Hepatocyte (in vitro differentiated cells): ENCODE results near the gene VSTM2L. TPM values are rescaled to one million over a fixed set of nuclear protein-coding genes. Genes with fewer than 3 reads are reported as not detected.

ENCODE experiments used
- DNase-seq: peaks from one replicate; pipeline ENCODE4 v3.0.0-alpha.2; 2016; ENCODE audit warnings: low spot score
- H2AFZ ChIP-seq: fragments of 200-600 bp; sonication (generic); 2 replicates; pipeline ENCODE4 v1.6.0; 2016; ENCODE audit warnings: antibody characterized with exemption, mild to moderate bottlenecking
- H3K27ac ChIP-seq: fragments of 200-600 bp; sonication (generic); 2 replicates; pipeline ENCODE4 v1.5.1; 2016; ENCODE audit warnings: mild to moderate bottlenecking
- H3K27me3 ChIP-seq: fragments of 200-600 bp; sonication (generic); 2 replicates; pipeline ENCODE4 v1.6.1; 2016
- H3K36me3 ChIP-seq: fragments of 200-600 bp; sonication (generic); replicated peaks from 2 replicates; pipeline ENCODE4 v1.5.1; 2016; ENCODE audit warnings: low read depth; ENCODE audit not compliant: insufficient read depth
- H3K4me1 ChIP-seq: fragments of 200-600 bp; sonication (generic); 2 replicates; pipeline ENCODE4 v1.5.1; 2016; ENCODE audit warnings: mild to moderate bottlenecking, moderate library complexity; ENCODE audit not compliant: insufficient read depth
- H3K4me2 ChIP-seq: fragments of 200-600 bp; sonication (generic); 2 replicates; pipeline ENCODE4 v1.6.0; 2016
- H3K4me3 ChIP-seq: fragments of 200-600 bp; sonication (generic); 2 replicates; pipeline ENCODE4 v1.5.1; 2016; ENCODE audit warnings: mild to moderate bottlenecking
- H3K79me2 ChIP-seq: fragments of 200-600 bp; sonication (generic); 2 replicates; pipeline ENCODE4 v1.6.0; 2017; ENCODE audit warnings: mild to moderate bottlenecking
- H3K9me2 ChIP-seq: fragments of 200-600 bp; sonication (generic); replicated peaks from 2 replicates; pipeline ENCODE4 v1.6.0; 2017; ENCODE audit warnings: mild to moderate bottlenecking; ENCODE audit not compliant: insufficient read depth
- H3K9me3 ChIP-seq: fragments of 200-600 bp; sonication (generic); 2 replicates; pipeline ENCODE4 v1.5.1; 2016; ENCODE audit warnings: low read depth, mild to moderate bottlenecking
- H4K20me1 ChIP-seq: fragments of 200-600 bp; sonication (generic); 2 replicates; pipeline ENCODE4 v1.6.0; 2016; ENCODE audit warnings: mild to moderate bottlenecking; ENCODE audit not compliant: insufficient read depth, poor library complexity, severe bottlenecking
- EZH2 ChIP-seq: fragments of 200-600 bp; sonication (generic); IDR thresholded peaks from 2 replicates; pipeline ENCODE4 v1.6.1; 2016; ENCODE audit warnings: antibody characterized with exemption, mild to moderate bottlenecking, borderline replicate concordance
- EZH2phosphoT487 ChIP-seq: fragments of 200-600 bp; sonication (generic); IDR thresholded peaks from one replicate; pipeline ENCODE4 v1.6.1; 2018; ENCODE audit warnings: antibody characterized with exemption, mild to moderate bottlenecking, low read depth, moderate library complexity; ENCODE audit not compliant: unreplicated experiment, severe bottlenecking
- WGBS: methylation state at CpG from one replicate; pipeline ENCODE4 v1.1.6; 2016; ENCODE audit warnings: low lambda C conversion rate; ENCODE audit errors: missing lambda C conversion rate; 5-methylcytosine and 5-hydroxymethylcytosine counted together
- polyA plus RNA-seq: library from polyadenylated mRNA; unstranded; fragments of >200 nt; fragmentation: Nextera tagmentation; extraction: Ambion mirVana; gene quantifications from 2 replicates; pipeline ENCODE4 v1.2.1, GENCODE V29; 2016
- total RNA-seq: library from RNA; depleted of rRNA; stranded (reverse); fragments of >200 nt; gene quantifications from 2 replicates; pipeline ENCODE4 v1.2.3, GENCODE V29; 2014
- TF ChIP-seq, protein P1 (sequence below): fragments of 200-600 bp; sonication (generic); IDR thresholded peaks from 2 replicates; pipeline ENCODE4 v1.5.1; 2016; ENCODE audit warnings: antibody characterized with exemption, mild to moderate bottlenecking; ENCODE audit not compliant: poor library complexity

Gene VSTM2L
- total and polyA plus RNA-seq, 2 experiments from 2014 or later = 2.5 to 3.7 TPM

DNA sequence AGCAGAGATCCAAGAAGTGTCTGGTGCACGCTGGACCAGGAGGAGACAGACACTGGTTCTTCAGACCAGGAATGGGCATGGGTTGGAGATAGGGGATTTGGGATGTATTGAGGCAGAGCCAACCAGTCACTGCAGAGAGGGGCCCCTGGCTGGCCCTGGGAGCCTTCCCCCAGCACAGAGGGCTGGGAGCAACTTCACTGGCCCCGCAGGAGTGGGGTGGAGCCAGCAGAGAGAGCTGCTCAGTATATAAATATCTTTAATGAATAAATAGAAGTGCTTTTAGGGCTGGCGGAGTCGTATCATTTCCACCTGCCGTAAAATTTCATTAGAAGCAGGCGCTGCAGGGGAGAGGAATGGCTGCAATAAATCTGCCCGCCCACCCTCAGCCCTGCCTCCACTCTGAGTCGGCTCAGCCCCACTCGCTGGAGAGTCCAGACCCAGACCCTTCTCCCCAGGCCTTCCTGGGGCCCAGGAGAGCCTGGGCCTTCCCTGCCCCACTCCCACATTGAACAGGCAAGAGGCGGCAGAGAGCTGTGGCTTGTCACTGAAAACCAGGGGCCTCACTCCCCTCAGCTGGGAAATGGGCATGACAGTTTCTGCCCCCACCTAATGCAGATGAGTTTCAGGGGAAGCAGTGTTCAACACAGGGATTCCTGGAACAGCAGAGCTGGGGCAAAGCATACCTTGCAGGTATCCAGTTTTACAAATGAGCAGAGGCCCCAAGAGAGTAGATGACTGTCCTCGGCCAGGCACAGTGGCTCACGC is 23.9 kb upstream of the VSTM2L start:
- H3K4me2 ChIP-seq = no peak overlapping the region
- no peaks in the 10 kb centered on the region for H3K27me3 ChIP-seq
- WGBS = 67% methylated on average over 9 of the region's 12 CpGs
- H4K20me1 ChIP-seq = no peaks in the 10 kb centered on the region
- no peak overlapping the region for H3K4me3 ChIP-seq
- no peaks in the 10 kb centered on the region for H3K9me3 ChIP-seq
- no peaks in the 10 kb centered on the region for H3K36me3 ChIP-seq
- peaks cover 4% of the 10 kb centered on the region for H3K4me1 ChIP-seq
- no peak for DNase-seq
- no peaks in the 10 kb centered on the region for H3K9me2 ChIP-seq
- TF ChIP-seq, protein P1, sequence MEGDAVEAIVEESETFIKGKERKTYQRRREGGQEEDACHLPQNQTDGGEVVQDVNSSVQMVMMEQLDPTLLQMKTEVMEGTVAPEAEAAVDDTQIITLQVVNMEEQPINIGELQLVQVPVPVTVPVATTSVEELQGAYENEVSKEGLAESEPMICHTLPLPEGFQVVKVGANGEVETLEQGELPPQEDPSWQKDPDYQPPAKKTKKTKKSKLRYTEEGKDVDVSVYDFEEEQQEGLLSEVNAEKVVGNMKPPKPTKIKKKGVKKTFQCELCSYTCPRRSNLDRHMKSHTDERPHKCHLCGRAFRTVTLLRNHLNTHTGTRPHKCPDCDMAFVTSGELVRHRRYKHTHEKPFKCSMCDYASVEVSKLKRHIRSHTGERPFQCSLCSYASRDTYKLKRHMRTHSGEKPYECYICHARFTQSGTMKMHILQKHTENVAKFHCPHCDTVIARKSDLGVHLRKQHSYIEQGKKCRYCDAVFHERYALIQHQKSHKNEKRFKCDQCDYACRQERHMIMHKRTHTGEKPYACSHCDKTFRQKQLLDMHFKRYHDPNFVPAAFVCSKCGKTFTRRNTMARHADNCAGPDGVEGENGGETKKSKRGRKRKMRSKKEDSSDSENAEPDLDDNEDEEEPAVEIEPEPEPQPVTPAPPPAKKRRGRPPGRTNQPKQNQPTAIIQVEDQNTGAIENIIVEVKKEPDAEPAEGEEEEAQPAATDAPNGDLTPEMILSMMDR = no peak
- TF ChIP-seq EZH2 = no peak
- no peak for TF ChIP-seq EZH2phosphoT487
- H3K79me2 ChIP-seq = no peaks in the 10 kb centered on the region
- no peak overlapping the region for H2AFZ ChIP-seq
- no peak overlapping the region for H3K27ac ChIP-seq

DNA sequence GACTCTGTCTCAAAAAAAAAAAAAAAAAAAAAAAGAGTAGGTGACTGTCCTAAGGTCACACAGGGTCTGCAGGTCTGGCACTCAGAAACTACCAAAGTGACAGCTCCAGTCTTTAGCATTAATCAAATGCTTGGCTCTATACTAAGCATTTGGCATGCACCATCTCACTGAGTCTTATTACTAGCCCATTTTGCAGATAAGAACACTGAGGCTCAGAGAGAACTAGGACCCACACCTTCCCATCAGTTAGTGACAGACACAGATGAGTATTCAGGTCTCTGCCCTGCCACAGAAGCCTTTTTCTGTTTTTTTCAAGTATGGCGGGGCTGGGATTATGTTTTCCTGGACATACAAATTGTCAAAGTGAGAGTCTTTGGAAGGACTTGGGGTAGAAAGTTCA is 23.1 kb upstream of the VSTM2L start:
- WGBS = 100% methylated on average over 1 of the region's 1 CpG
- H3K79me2 ChIP-seq = no peaks in the 10 kb centered on the region
- H3K4me3 ChIP-seq = no peak overlapping the region
- TF ChIP-seq, protein P1 = no peak
- TF ChIP-seq EZH2 = no peak
- no peak for TF ChIP-seq EZH2phosphoT487
- H2AFZ ChIP-seq = no peak overlapping the region
- no peak overlapping the region for H3K4me2 ChIP-seq
- no peaks in the 10 kb centered on the region for H3K27me3 ChIP-seq
- H4K20me1 ChIP-seq = no peaks in the 10 kb centered on the region
- H3K36me3 ChIP-seq = no peaks in the 10 kb centered on the region
- no peak for DNase-seq
- H3K9me3 ChIP-seq = no peaks in the 10 kb centered on the region
- peaks cover 4% of the 10 kb centered on the region for H3K4me1 ChIP-seq
- H3K27ac ChIP-seq = no peak overlapping the region
- no peaks in the 10 kb centered on the region for H3K9me2 ChIP-seq

DNA sequence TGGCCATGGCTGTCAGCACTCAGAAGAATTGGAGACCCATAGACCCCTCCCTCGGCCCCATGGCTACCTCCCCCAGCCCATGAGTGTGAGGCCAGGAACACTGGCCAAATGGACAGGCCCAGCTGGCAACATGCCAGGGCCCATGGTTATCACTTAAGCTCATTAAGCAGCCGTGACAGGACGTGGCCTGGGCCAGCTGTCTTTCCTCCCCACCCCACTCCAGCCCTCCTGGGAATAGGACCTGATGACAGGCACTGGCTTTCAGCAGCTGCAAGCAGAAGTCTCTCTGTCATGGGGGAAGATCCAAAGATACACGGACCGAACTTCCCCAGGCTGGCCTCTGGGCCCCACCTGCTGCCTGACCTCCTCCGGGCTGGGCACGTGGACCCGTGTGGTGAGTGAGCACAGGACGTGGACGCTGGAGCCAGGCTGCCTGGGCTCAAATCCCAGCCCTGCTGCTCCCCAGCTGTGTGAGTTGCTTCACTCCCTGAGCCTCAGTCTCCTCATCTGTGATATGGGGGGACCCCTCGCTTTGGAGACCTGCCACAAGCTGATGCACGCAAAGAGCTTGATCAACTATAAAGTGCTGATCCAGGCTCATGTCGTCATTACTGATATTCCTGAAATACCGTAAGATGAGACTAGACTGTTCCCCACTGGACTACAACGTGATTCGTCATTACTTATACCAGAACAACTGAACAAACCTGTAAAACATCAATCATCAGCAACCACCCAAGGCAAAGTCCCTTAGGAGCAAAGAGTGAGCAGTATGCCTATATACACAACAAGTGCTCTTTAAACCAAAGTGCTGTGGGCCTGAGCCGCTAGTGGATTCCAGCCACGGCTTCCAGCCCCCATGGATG is 22.0 kb upstream of the VSTM2L start:
- peak; percentile 40 for DNase-seq
- Histone ChIP-seq H2AFZ (no peak overlapping the region), H3K27ac (no peak overlapping the region), H4K20me1 (no peaks in the 10 kb centered on the region), H3K79me2 (no peaks in the 10 kb centered on the region), H3K27me3 (no peaks in the 10 kb centered on the region), H3K4me2 (no peak overlapping the region), H3K36me3 (no peaks in the 10 kb centered on the region), H3K4me1 (peaks cover 4% of the 10 kb centered on the region), H3K9me3 (no peaks in the 10 kb centered on the region), H3K9me2 (no peaks in the 10 kb centered on the region), H3K4me3 (no peak overlapping the region)
- TF ChIP-seq, protein P1 = no peak
- TF ChIP-seq EZH2 (no peak), EZH2phosphoT487 (no peak)
- WGBS = 62% methylated on average over 18 of the region's 18 CpGs
